GM21825 (cell line): Measurements from ENCODE around the gene COL18A1.
"Not testable (repeated sequence)": the region's sequence is repeated elsewhere in the genome, so short reads cannot be mapped to it uniquely, and the experiment has no call there.

Source experiments
- ATAC-seq: cut with Tn5 transposase; IDR thresholded peaks from one replicate; pipeline ENCODE4 v1.9.1; 2021; ENCODE audit warnings: mild to moderate bottlenecking, moderate library complexity; ENCODE audit not compliant: unreplicated experiment

Gene COL18A1

GRCh38 chr21:45366931-45367401, 38.0 kb upstream of the COL18A1 start:
- no peak for ATAC-seq

- no peak for ATAC-seq
Observed at GRCh38 chr21:45367402-45368351, 37.3 kb upstream of the COL18A1 start.

- ATAC-seq: not testable (repeated sequence)
Observed at GRCh38 chr21:45369018-45369417, 35.9 kb upstream of the COL18A1 start.

DNA sequence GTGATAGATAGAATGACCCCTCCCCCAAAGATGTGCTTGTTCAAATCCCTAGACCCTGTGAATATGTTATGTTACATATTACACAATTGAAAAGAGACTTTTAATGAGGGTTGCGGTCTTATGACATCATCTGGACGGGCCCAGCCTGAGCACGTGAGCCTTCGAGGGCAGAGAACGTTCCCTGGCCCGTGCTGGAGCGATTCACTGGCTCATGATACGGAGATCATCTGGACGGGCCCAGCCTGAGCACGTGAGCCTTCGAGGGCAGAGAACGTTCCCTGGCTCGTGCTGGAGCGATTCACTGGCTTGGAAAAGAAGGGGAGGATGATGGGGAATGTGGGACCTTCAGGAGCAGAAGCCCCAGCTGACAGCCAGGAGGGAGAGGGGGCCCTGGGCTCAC, 34.4 kb upstream of the COL18A1 start:
- ATAC-seq: no peak

DNA sequence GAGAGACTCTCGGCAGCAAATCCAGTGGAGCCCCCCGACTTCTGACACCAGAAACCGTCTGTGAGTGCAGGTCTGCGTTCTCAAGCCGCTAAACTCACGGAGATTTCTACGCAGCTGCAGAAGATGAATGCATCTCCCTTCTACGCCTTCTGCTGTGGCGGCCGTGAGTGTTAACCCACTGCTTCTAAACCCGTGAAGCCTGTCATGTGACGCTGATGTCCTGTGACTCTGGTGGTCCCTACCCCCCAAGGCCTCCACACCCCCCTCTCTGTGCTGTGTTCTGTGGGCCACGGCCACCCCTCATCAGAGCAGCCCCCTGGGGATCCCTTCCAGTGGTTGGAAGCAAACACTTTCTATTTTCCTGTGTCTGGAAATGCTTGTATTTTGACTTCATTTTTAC, 33.9 kb upstream of the COL18A1 start:
- ATAC-seq: no peak

GRCh38 chr21:45371655-45372054, 33.3 kb upstream of the COL18A1 start:
- ATAC-seq: no peak

GRCh38 chr21:45372732-45373355, 32.1 kb upstream of the COL18A1 start:
- no peak for ATAC-seq

- ATAC-seq: no peak
Observed at GRCh38 chr21:45373991-45374816, 30.8 kb upstream of the COL18A1 start.

- ATAC-seq: no peak
Observed at GRCh38 chr21:45374826-45375455, 30.0 kb upstream of the COL18A1 start.

DNA sequence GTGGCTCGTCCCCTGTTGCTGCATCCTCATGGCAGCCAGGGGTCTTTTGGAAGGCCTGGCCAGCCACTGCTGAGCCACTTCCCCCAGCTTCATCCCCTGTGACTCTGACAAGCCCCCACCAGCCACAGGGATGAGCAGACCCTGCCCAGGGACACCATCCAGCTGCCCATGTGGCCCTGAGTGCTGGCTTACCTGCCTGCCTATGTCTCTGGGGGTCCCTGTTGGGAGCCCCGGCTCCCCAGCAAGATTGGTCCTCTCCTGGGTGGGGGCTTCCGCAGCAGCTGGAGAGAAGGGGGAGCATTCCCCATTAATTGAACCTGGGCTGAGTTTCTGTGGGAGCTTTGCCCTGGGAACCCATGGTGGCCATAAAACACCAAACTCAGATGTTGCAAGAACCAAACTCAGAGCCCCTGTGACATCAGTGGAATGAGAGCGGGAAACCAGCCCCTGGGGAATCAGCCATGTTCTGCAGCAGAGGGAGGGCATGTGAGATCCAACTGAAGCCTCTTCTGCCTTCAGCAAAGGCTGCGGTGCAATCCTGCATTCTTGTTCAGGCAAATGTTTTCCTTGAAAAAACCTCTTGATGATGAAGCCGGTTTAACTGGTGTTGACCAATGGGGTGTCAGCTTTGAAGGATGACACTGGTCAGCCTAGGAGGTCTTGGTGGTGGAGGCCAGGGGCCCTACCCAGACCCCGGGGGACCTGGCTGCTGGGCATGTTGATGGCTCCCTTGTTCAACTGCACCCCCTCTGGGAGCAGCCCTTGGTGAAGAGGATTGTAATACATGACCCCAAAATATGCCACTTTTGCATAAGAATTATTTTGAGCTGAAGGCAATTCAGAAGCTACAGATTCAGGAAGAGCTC, 28.3 kb upstream of the COL18A1 start:
- no peak for ATAC-seq

GRCh38 chr21:45377325-45377709, 27.6 kb upstream of the COL18A1 start:
- ATAC-seq: no peak

- ATAC-seq: no peak
Observed at GRCh38 chr21:45377866-45378257, 27.1 kb upstream of the COL18A1 start.

DNA sequence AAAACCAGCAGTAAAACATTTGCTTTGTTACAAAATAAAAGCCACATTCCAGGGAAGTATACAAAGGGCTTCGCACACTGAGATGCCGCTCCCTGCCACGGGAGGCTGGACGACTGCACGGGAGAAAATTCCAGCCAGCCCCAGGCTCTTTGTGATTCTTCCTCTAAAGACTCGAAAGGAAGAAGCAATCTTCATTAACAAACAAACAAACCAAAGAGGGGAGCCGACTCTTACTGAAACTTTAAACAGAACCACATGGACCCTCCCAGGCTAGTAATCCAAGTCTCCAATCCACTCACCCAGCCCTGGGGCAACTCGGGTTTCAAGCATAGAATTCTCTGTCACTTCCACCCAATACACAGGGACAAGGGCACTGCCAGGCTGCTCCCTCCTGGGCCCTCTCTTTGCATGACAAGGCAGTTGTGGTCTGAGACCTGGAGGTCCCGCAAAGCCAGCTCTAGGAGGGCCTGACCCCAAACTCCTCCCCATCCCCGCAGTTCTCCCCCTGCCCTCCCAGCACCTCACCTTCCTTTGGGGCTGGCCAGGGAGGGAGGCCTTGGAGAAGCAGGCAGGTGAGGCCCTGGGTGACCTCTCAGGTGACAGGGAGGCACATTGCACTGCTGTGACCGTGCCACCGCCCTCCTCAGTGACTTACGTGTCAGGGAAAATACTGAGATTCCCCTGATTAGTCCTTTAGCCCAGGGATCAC, 26.6 kb upstream of the COL18A1 start:
- ATAC-seq: no peak

DNA sequence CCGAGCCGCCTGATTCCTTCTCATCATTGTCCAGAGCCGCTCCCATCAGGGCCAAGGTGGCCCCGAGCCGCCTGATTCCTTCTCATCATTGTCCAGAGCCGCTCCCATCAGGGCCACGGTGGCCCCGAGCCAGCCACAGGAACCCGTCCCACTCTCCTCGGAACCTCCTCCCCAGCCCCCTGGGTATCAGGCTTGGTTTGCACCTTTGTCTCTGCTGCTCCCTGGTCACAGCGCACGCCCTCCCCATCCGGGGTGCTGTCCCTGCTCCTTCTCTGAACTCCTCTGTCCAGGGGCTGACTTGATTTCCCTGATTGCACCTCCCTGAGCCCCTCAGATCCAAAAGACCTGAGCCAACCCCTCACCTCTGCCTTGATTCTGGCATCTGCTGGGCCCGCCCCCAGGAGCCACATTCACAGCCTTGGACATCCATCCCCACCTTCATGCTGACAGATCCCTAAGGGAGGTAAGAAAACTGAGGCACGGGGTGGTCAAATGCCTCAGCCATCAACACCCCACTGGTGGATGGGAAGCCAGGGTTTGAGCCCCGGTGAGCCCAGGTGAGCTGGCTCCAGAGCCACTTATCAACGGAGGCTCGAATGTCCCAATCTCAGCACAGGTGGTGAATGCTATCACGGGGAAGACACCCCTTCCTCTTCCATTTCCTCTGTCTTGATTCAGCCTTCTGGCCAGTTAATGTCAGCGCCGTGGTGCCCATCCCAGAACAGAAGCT, 25.6 kb upstream of the COL18A1 start:
- ATAC-seq: no peak

GRCh38 chr21:45379901-45380330, 25.0 kb upstream of the COL18A1 start:
- no peak for ATAC-seq

DNA sequence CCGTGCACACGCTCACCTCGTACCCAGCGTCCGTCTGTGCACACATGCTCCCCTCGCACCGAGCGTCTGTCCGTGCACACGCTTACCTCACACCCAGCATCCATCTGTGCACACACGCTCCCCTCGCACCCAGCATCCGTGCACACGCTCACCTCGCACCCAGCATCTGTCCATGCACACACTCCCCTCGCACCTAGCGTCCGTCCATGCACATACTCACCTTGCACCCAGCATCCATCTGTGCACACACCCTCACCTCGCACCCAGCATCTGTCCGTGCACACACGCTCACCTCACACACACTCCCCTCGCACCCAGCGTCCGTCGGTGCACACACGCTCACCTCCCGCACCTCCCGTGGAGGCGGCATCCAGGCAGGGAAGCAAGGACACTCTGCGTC, 24.4 kb upstream of the COL18A1 start:
- no peak for ATAC-seq

DNA sequence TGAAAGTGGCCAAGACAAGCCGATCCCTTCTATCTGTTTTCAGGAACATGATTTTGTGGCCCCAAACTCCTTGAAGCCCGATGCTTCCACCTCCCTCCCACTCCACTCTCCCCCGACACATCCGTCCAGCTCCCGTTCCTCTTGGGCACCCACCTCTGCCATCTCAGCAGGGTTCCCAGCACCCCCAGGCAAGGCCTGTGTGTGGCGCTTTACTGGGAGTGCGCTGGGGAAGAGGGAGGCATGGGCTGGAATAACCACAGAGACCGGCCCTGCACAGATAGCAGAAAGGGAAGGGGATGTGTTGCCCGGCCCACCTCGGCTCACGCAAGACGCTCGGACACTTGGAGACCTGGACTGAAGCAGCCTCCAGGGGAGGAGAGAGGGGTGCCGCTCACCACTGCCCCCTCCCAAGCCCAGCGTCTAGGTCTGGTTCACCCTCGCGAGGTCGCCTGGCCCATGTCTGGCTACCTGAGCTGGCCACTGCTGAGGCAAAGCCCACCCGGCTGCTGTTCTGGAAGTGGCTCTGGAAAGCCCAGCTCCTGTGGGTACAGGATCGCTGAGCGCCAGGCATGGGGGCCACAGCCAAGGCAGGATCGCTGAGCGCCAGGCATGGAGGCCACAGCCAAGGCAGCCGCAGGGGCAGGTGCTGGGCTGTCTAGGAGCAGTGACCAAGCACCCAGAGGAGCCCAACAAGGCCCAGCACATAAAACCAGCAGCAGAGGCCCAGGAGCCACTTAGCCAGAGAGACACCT, 23.8 kb upstream of the COL18A1 start:
- no peak for ATAC-seq
